GM21381 (cell line): ENCODE measurements around the gene BHLHE41.

Source experiments
- ATAC-seq: cut with Tn5 transposase; IDR thresholded peaks from one replicate; pipeline ENCODE4 v1.9.1; 2021; ENCODE audit warnings: mild to moderate bottlenecking, moderate library complexity; ENCODE audit not compliant: unreplicated experiment

BHLHE41 gene

DNA sequence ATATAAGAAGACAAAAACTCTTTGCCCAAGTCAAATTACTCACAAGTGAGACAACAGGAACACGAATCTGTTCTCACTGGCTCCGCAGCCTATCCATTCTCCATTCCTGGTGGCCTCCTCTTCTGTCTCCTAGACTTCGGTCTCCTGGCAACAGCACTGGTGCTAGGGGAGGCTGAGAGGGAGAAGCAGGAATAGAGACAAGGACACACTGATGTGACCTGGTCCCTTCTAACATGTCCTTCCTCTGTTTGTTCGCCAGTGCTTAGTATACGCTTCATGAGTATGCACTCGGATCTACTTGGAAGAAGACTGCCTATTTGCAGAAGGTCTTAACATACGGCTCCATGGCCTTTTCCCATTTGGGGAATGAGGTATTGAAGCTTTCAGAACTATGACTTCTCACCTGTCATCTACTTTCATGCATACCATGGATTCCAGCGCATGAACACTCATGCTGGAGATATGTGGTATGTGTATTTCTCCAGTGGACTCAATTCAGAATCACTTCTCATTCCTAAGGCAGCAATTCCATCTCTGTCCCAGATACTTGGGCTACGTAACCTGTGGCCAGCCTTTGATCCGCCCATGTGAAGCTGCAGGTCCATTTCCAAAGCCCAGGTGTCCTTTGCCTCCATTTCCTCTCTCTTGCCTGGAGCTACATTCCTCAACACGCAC lies 33.9 kb downstream of the BHLHE41 start:
- no peak for ATAC-seq

DNA sequence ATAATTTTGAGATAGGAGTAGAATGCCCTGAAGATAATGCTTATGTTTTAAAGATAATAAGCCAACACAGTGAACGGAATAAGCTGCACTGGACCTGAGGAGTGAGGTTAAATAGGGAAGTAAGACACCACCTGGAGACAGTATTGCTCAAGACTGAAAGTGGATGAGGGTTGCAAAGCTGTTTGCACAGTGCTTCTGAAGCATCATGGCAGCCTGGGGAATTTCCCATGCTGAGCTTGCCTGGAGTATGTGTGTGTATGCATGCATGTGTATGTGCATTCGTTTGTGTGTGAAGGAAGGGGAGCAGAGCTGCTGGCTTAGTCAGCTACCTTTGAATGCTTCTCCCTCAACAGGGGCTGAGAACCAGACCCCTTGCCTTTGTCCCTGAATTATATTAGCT lies 35.8 kb downstream of the BHLHE41 start:
- ATAC-seq: peak; percentile 87

DNA sequence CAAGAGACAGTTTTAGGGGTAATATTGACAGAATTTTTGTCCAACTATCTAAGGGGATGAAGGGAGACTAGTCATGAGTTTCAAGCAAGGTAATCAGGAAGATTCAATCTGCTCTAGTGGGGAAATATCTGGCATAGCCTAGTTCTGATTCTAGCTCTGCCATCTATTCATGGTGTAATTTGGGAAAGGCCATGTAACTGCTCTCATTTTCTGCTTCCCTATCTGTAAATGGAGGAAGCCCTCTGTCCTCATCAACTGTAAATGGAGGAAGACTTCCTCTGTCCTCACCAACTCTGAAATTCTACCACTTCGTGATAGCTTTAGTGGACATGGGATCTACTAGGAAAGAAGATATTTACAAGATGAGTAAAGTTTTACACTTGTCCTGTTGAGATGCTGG lies 37.9 kb downstream of the BHLHE41 start:
- ATAC-seq: no peak

DNA sequence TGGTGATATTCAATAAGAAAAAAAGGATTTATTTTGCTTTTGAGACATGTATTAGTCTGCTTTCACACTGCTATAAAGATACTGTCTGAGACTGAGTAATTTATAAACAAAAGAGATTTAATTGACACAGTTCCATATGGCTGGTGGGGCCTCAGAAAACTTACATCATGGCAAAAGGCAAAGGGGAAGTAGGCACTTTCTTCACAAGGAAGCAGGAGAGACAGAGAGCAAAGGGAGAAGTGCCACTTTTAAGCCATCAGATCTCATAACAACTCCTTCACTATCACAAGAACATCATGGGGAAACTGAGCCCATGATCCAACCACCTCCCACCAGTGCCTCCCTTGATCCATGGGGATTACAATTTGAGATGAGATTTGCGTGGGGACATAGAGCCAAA lies 43.9 kb downstream of the BHLHE41 start:
- no peak for ATAC-seq

DNA sequence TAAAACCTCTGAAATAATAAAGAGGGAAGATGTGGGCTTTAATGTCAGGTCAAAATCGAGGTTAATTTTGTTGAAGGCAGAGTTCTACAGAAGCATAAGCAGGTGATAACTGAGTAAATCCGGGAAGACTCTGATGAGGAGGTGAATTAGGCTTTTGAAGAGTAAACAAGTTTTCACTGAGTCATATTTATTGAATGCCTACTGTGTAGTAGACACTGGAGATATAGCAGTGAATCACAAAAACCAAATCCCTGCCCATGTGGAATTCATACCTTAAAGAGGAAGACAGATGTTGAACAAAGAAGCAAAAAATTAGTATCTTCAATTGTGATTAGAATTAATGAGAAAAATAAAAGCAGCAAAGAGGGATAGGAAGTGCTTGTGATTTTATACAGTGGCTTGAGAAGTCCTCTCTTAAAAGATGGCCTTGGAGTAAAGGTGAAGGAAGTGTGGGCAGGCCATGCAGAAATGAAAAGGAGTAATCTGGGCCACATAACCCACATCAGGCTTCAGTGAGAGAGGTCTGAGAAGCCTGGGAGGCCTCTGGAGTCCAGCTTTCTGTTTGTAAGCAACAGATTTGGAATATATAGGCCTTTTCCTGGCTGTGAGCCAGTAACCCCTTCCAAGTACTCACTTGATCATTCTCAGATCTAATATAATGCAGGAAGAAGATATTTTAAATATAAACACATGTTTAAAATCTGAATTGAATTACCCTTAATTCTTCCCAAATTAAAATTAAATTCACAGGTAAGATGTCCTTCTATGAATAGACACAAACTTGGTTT lies 46.7 kb downstream of the BHLHE41 start:
- no peak for ATAC-seq
